Peyer's patch (tissue), 4 donors: ENCODE data around the gene PXDN. TPM values are rescaled to one million over a fixed set of nuclear protein-coding genes. Genes with fewer than 3 reads are reported as not detected.
A peak's percentile ranks its signal among the peaks of the same experiment; 100 is the strongest.

Experiments used
- DNase-seq, 3 donors: peaks; one replicate each; pipeline ENCODE4 v3.0.0-alpha.2; 2017 to 2019
- H3K27ac ChIP-seq, 4 donors: fragments of 200-600 bp; sonication (generic); one replicate each; pipeline ENCODE4 v1.5.1; 2016 to 2019
- H3K27me3 ChIP-seq, 2 donors: fragments of 200-600 bp; sonication (generic); one replicate each; pipeline ENCODE4 v1.5.1; 2019
- H3K36me3 ChIP-seq, 3 donors: fragments of 200-600 bp; sonication (generic); one replicate each; pipeline ENCODE4 v1.5.1; 2016 to 2019
- H3K4me1 ChIP-seq, 4 donors: fragments of 200-600 bp; sonication (generic); one replicate each; pipeline ENCODE4 v1.5.1; 2016 to 2019
- H3K4me3 ChIP-seq, 4 donors: fragments of 200-600 bp; sonication (generic); 1 replicate in 3 of 4; 2 replicates in 1 of 4; pipeline ENCODE4 v1.5.1; 2016 to 2019; ENCODE audit warnings: mild to moderate bottlenecking in 1 of 4
- H3K9me3 ChIP-seq, 4 donors: fragments of 200-600 bp; sonication (generic); one replicate each; pipeline ENCODE4 v1.5.1; 2016 to 2019; ENCODE audit warnings: mild to moderate bottlenecking in 1 of 4
- POLR2A ChIP-seq, 2 donors: fragments of 450-650 bp; IDR thresholded peaks; one replicate each; pipeline ENCODE4 v1.5.1; 2017; ENCODE audit warnings: antibody characterized with exemption in 2 of 2, mild to moderate bottlenecking in 2 of 2, moderate library complexity in 2 of 2
- total RNA-seq, 4 donors: library from RNA; depleted of rRNA; stranded (reverse); fragments of >200 nt; gene quantifications; one replicate each; pipeline ENCODE4 v1.1.0, GENCODE V29; 2016
- TF ChIP-seq, protein P1 (sequence below), 6 experiments: fragments of 450-650 bp in 4 of 6; fragments of 200-600 bp in 2 of 6; sonication (generic) in 1 of 6; IDR thresholded peaks; one replicate each; pipeline ENCODE4 v1.5.1; 2017 to 2019; ENCODE audit warnings: antibody characterized with exemption in 6 of 6, mild to moderate bottlenecking in 3 of 6, moderate library complexity in 1 of 6

PXDN gene
- total RNA-seq, 4 donors from 2014 or later, result 7.5 to 148 (median 21.0) TPM

DNA sequence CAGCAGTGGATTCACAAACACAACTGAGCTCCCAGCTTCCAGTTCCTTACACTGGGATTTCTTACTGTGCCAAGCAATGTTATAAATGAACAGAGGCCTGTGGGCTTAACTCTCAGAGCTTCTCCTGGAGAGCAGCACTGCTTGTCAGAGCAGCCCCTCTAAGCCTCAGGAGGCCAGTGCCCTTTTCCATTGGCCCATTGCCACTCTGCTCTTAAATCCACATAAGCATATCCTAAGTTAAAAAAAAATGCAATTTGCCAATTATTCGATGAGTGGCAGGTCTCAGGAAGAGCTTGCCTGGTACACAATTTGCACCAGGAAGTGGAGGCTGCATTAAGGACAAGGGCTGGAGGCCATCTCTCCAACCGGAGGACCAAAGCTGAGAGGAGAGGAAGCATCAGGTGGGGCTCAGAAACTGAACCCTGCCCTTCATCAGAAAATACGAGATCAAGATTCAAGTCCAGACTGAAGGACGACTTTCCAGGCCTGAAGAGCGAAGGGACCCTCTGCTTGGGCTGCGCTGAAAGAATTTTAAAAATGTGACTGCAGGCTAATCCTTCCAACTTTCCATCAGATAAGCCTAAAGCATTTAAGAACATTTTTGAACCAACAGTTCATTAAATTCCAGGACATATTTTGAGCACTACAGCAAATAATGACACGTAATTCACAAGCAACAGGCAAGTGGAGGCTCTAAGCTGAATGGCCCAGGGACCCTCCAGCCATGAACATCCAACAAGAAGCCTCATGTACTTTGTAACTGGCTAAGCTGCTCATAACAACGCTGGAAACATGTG lies 28.4 kb upstream of the PXDN start:
- H3K4me1 ChIP-seq, result no peaks in the 10 kb centered on the region
- DNase-seq, result no peak
- TF ChIP-seq POLR2A (IDR thresholded peaks at IDR 0.05), result no peak
- TF ChIP-seq, protein P1, sequence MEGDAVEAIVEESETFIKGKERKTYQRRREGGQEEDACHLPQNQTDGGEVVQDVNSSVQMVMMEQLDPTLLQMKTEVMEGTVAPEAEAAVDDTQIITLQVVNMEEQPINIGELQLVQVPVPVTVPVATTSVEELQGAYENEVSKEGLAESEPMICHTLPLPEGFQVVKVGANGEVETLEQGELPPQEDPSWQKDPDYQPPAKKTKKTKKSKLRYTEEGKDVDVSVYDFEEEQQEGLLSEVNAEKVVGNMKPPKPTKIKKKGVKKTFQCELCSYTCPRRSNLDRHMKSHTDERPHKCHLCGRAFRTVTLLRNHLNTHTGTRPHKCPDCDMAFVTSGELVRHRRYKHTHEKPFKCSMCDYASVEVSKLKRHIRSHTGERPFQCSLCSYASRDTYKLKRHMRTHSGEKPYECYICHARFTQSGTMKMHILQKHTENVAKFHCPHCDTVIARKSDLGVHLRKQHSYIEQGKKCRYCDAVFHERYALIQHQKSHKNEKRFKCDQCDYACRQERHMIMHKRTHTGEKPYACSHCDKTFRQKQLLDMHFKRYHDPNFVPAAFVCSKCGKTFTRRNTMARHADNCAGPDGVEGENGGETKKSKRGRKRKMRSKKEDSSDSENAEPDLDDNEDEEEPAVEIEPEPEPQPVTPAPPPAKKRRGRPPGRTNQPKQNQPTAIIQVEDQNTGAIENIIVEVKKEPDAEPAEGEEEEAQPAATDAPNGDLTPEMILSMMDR (IDR thresholded peaks at IDR 0.05), result no peak
- H3K36me3 ChIP-seq, result no peaks in the 10 kb centered on the region
- H3K27me3 ChIP-seq, result no peaks in the 10 kb centered on the region
- no peaks in the 10 kb centered on the region for H3K9me3 ChIP-seq
- no peak overlapping the region for H3K4me3 ChIP-seq
- H3K27ac ChIP-seq, result no peak overlapping the region

DNA sequence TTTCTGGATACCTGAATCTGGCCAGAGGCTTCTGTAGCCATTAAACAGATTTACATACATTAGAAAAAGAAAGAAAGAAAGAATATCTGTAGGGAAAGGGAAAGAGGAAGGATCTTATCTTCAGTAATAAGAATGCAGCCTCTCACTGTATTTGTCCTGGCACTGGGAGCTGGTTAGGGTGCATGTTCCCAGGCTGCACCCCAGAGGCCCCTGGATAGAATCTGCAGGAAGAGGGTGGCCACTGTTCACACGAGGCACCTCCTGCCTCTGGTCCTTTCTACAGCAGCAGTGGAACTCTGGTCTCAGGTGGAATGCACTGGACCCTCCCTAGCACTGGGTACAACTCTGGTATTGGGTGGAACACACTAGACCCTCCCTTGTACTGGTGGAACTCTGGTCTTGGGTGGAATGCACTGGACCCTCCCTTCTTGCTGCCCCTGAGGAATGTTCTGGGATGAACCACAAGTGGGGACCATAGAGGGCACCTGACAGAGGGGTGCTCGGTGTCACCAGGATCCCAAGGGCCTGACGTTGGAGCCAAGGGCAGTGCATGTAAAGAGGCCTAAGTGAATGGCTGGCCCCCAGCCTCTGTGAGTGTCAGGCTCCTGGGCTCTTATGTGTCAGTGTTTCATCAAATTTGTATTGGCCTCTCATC lies 27.4 kb upstream of the PXDN start:
- TF ChIP-seq, protein P1 (IDR thresholded peaks at IDR 0.05), result no peak
- no peak for TF ChIP-seq POLR2A (IDR thresholded peaks at IDR 0.05)
- Histone ChIP-seq H3K27me3 (no peaks in the 10 kb centered on the region), H3K4me1 (no peaks in the 10 kb centered on the region), H3K4me3 (no peak overlapping the region), H3K36me3 (no peaks in the 10 kb centered on the region), H3K27ac (no peak overlapping the region), H3K9me3 (no peaks in the 10 kb centered on the region)
- DNase-seq, result no peak

DNA sequence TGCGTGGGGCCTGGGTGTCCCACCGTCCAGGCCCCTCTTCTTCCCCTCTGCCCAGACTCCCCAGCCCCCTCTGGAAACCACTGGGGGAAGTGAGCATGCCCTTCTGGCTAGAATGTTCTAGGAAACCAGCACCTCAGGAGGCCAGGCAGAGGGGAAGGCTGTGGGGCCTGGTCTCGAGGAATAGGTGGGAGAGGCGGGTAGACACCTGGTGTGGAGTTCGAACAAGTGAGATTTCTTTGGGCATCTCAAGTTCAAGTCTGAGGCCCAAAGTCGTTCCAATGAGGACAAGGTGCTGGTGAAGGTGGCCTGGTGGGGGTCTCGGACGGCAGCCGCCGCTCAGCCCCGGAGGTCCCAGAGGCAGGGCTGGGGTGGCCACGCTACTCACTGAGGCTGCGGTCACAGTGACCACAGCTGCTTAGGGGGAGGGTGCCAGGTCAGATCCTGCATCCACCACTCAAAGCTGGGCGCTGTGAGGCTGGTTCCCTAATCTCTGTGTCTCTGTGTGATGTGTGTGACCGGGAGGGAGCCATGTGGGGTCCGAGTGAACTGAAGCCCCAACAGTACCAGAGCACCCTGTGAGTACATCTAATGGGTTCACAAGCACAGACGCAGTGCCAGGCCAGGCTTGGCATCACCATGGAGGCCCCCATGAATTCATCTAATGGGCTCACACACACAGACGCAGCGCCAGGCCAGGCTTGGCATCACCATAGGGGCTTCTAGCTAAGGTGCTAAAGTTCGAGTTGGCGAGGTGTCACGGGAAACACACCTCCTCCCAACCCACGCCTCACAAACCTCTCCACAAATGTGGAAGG lies 26.5 kb upstream of the PXDN start:
- Histone ChIP-seq H3K4me3 (no peak overlapping the region), H3K4me1 (no peaks in the 10 kb centered on the region), H3K27me3 (no peaks in the 10 kb centered on the region), H3K27ac (no peak overlapping the region), H3K9me3 (no peaks in the 10 kb centered on the region), H3K36me3 (no peaks in the 10 kb centered on the region)
- TF ChIP-seq, protein P1 (IDR thresholded peaks at IDR 0.05), result no peak
- TF ChIP-seq POLR2A (IDR thresholded peaks at IDR 0.05), result no peak
- no peak for DNase-seq

- H3K36me3 ChIP-seq, result no peaks in the 10 kb centered on the region
- peak in 2 of 3 donors; percentile 34 to 62 for DNase-seq
These were observed 25.5 kb upstream of the PXDN start for GRCh38 chr2:1769703-1770422.

More at GRCh38 chr2:1769703-1770422, 25.5 kb upstream of the PXDN start:
- Histone ChIP-seq H3K4me3 (no peak overlapping the region), H3K27me3 (no peaks in the 10 kb centered on the region), H3K4me1 (no peaks in the 10 kb centered on the region), H3K27ac (no peak overlapping the region), H3K9me3 (no peaks in the 10 kb centered on the region)
- TF ChIP-seq, protein P1 (IDR thresholded peaks at IDR 0.05), result peak in 4 of 6 experiments; percentile 27 to 56 (median 44)
- TF ChIP-seq POLR2A (IDR thresholded peaks at IDR 0.05), result no peak
